HCT116 (cell line): ENCODE data around the gene VWF. TPM values are rescaled to one million over a fixed set of nuclear protein-coding genes. Genes with fewer than 3 reads are reported as not detected.

Experiments used
- ATAC-seq: fragments of 200-7000 bp; cut with Tn5 transposase; 2 replicates; pipeline ENCODE4 v1.9.1; 2020; ENCODE audit warnings: mild to moderate bottlenecking, moderate library complexity
- BruUV-seq: library from RNA; stranded (reverse); fragments of 400-500 nt; replicated peaks from 2 replicates; lab custom pipeline; 2021; lab: Mats Ljungman, UMichigan
- CTCF ChIA-PET: fragments of 300-600 bp; sonication (Branson Sonifier 250); formaldehyde crosslinking; loops from one replicate; lab custom pipeline; 2021; ENCODE audit warnings: antibody characterized with exemption; lab: Charles Lee
- POLR2A ChIA-PET: fragments of 300-600, 350-600 bp; sonication (Branson Sonifier 250); formaldehyde crosslinking; loops from one replicate; lab custom pipeline; 2021; ENCODE audit warnings: antibody characterized with exemption; lab: Charles Lee
- RAD21 ChIA-PET, 2 experiments: fragments of 300-600 bp; sonication (Branson Sonifier 250); formaldehyde crosslinking; loops; one replicate each; lab custom pipeline; 2023; ENCODE audit warnings: low total read pairs in 2 of 2; ENCODE audit not compliant: uncharacterized antibody in 2 of 2, unreplicated experiment in 2 of 2, low non-redundant PET in 1 of 2; lab: Charles Lee
- DNase-seq: peaks from one replicate; pipeline ENCODE4 v3.0.0-alpha.2; 2010; ENCODE audit warnings: low read depth, low spot score
- H2AFZ ChIP-seq: fragments of 200-600 bp; shearing (Covaris generic), sonication (generic); 2 replicates; pipeline ENCODE4 v1.6.1; 2017; ENCODE audit warnings: low read depth, mixed run types, mixed read lengths, antibody characterized with exemption, low read length; ENCODE audit not compliant: poor library complexity, severe bottlenecking
- H3K27ac ChIP-seq: 2 replicates; pipeline ENCODE4 v1.5.1; 2012; ENCODE audit warnings: low read depth, low read length
- H3K27me3 ChIP-seq: fragments of 200-600 bp; sonication (generic); 2 replicates; pipeline ENCODE4 v1.6.1; 2016; ENCODE audit warnings: mixed run types, low read length, mixed read lengths; ENCODE audit not compliant: insufficient read depth
- H3K36me3 ChIP-seq, 2 experiments: fragments of 200-500 bp in 1 of 2; fragments of 200-600 bp in 1 of 2; sonication (Bioruptor generic) in 1 of 2; sonication (generic) in 1 of 2; 2 replicates each; pipeline versions ENCODE4 v1.5.1 to v1.6.1; 2014 to 2016; ENCODE audit warnings: low read length in 2 of 2, inconsistent platforms in 1 of 2, mixed read lengths in 1 of 2, mixed run types in 1 of 2; ENCODE audit not compliant: insufficient read depth in 2 of 2, control insufficient read depth in 1 of 2
- H3K4me1 ChIP-seq, 2 experiments: fragments of 200-600 bp in 1 of 2; sonication (generic) in 1 of 2; 2 replicates each; pipeline versions ENCODE4 v1.5.1 to v1.6.1; 2012 to 2017; ENCODE audit warnings: low read length in 2 of 2, inconsistent platforms in 1 of 2, mild to moderate bottlenecking in 1 of 2, mixed read lengths in 1 of 2, mixed run types in 1 of 2, moderate library complexity in 1 of 2; ENCODE audit not compliant: insufficient read depth in 2 of 2, control insufficient read depth in 1 of 2
- H3K4me2 ChIP-seq: fragments of 200-600 bp; sonication (generic); 2 replicates; pipeline ENCODE4 v1.6.1; 2017; ENCODE audit warnings: mixed run types, low read length, mixed read lengths
- H3K4me3 ChIP-seq, 2 experiments: fragments of 200-600 bp in 1 of 2; sonication (generic) in 1 of 2; replicated peaks in 1 of 2; 2 replicates each; pipeline ENCODE4 v1.5.1; 2011 to 2016; ENCODE audit warnings: low read length in 2 of 2, control low read depth in 1 of 2, low read depth in 1 of 2, mild to moderate bottlenecking in 1 of 2, mixed read lengths in 1 of 2, mixed run types in 1 of 2
- H3K79me2 ChIP-seq: fragments of 200-600 bp; sonication (generic); 2 replicates; pipeline ENCODE4 v1.6.1; 2017; ENCODE audit warnings: mild to moderate bottlenecking, mixed run types, low read length, moderate library complexity, mixed read lengths; ENCODE audit not compliant: insufficient read depth
- H3K9ac ChIP-seq: fragments of 200-600 bp; sonication (generic); 2 replicates; pipeline ENCODE4 v1.6.1; 2016; ENCODE audit warnings: low read length, mixed read lengths
- H3K9me2 ChIP-seq: fragments of 200-600 bp; sonication (generic), shearing (Covaris generic); 2 replicates; pipeline ENCODE4 v1.6.1; 2017; ENCODE audit warnings: mixed run types, mild to moderate bottlenecking, moderate library complexity; ENCODE audit not compliant: insufficient read depth
- H3K9me3 ChIP-seq, 2 experiments: fragments of 200-500 bp in 1 of 2; fragments of 200-600 bp in 1 of 2; sonication (Bioruptor generic) in 1 of 2; sonication (generic) in 1 of 2; 2 replicates each; pipeline ENCODE4 v1.6.1; 2014 to 2017; ENCODE audit warnings: low read length in 2 of 2, mixed read lengths in 2 of 2, inconsistent platforms in 1 of 2, low read depth in 1 of 2, mild to moderate bottlenecking in 1 of 2, mixed run types in 1 of 2, moderate library complexity in 1 of 2; ENCODE audit not compliant: control insufficient read depth in 1 of 2, insufficient read depth in 1 of 2
- H4K20me1 ChIP-seq: fragments of 200-600 bp; sonication (generic), shearing (Covaris generic); 2 replicates; pipeline ENCODE4 v1.6.1; 2017; ENCODE audit warnings: mixed run types, mild to moderate bottlenecking, moderate library complexity; ENCODE audit not compliant: insufficient read depth
- CBX3 ChIP-seq: IDR thresholded peaks from 2 replicates; pipeline ENCODE4 v1.6.1; 2012; ENCODE audit warnings: low read depth
- EZH2 ChIP-seq: fragments of 200-600 bp; sonication (generic); IDR thresholded peaks from 2 replicates; pipeline ENCODE4 v1.6.1; 2017; ENCODE audit warnings: antibody characterized with exemption, mixed run types
- POLR2A ChIP-seq: IDR thresholded peaks from 2 replicates; pipeline ENCODE4 v1.7.0; 2011; ENCODE audit warnings: borderline replicate concordance; ENCODE audit not compliant: insufficient read depth, insufficient read length; ENCODE audit errors: extremely low read depth
- SIN3A ChIP-seq: IDR thresholded peaks from 2 replicates; pipeline ENCODE4 v1.6.1; 2012; ENCODE audit warnings: low read depth
- SRF ChIP-seq: IDR thresholded peaks from 2 replicates; pipeline ENCODE4 v1.6.1; 2012; ENCODE audit warnings: low read depth
- TCF7L2 ChIP-seq: IDR thresholded peaks from 2 replicates; pipeline ENCODE4 v1.7.0; 2011; ENCODE audit warnings: borderline replicate concordance, inconsistent platforms; ENCODE audit not compliant: insufficient read depth, insufficient read length; ENCODE audit errors: extremely low read depth
- YY1 ChIP-seq: IDR thresholded peaks from 2 replicates; pipeline ENCODE4 v1.6.1; 2011; ENCODE audit warnings: low read length, low read depth, moderate library complexity, mild to moderate bottlenecking; ENCODE audit not compliant: insufficient replicate concordance; ENCODE audit errors: extremely low read depth
- ZNF274 ChIP-seq: fragments of 200-500 bp; sonication (Bioruptor generic); IDR thresholded peaks from 2 replicates; pipeline ENCODE4 v1.6.1; 2014; ENCODE audit warnings: mild to moderate bottlenecking, low read depth, low read length, inconsistent platforms
- intact Hi-C: fragments of 100-400 bp; cut with micrococcal nuclease; formaldehyde crosslinking; loops from 2 replicates; pipeline ENCODE4 v1.10.0; 2022
- total RNA-seq: library from RNA; stranded (reverse); gene quantifications from one replicate; pipeline ENCODE4 v1.2.1, GENCODE V29; 2021; ENCODE audit not compliant: unreplicated experiment
- TF ChIP-seq, protein P1 (sequence below): IDR thresholded peaks from 2 replicates; pipeline ENCODE4 v1.6.1; 2012
- TF ChIP-seq, protein P2 (sequence below): IDR thresholded peaks from 2 replicates; pipeline ENCODE4 v1.6.1; 2012
- TF ChIP-seq, protein P3 (sequence below): IDR thresholded peaks from 2 replicates; pipeline ENCODE4 v1.6.1; 2011; ENCODE audit warnings: mild to moderate bottlenecking, low read length, moderate library complexity; ENCODE audit not compliant: insufficient replicate concordance; ENCODE audit errors: extremely low read depth
- TF ChIP-seq, protein P4 (sequence below), 3 experiments: fragments of 200-600 bp in 1 of 3; sonication (generic) in 1 of 3; IDR thresholded peaks in 2 of 3; conservative IDR thresholded peaks in 1 of 3; 2 replicates each; pipeline ENCODE4 v1.5.1; 2012 to 2017; ENCODE audit warnings: low read depth in 2 of 3, low read length in 2 of 3, antibody characterized with exemption in 1 of 3, borderline replicate concordance in 1 of 3, control low read depth in 1 of 3, mild to moderate bottlenecking in 1 of 3, mixed read lengths in 1 of 3, mixed run types in 1 of 3, moderate library complexity in 1 of 3; ENCODE audit not compliant: insufficient read depth in 1 of 3

VWF gene
- total RNA-seq, 1 experiment from 2014 or later, result 0.57 TPM

DNA sequence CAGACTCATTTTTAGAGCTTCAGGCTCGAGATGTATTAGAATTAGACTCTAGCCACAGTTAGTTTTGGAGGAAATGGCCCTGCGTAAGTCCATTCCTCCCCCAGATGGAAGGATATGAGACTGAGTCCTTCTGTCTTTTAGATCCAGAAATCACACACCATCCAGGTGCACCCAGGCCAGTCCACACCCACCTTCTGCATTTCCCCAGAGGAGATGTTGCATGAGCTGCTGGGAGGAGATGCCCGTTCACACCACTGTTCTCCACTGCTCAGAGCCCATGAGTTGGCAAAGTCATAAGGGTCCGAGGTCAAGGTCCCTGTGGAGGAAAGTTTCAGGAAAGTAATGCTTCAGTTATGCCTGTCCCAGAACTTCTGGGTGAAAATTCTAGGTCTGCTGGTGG is 29.2 kb downstream of the VWF start:
- CTCF ChIA-PET, result no interaction called here
- DNase-seq (no peak), ATAC-seq (no peak)
- Histone ChIP-seq H3K4me2 (no peak overlapping the region), H3K9me3 (no peaks in the 10 kb centered on the region), H3K36me3 (no peaks in the 10 kb centered on the region), H3K27me3 (no peaks in the 10 kb centered on the region), H3K9ac (no peak overlapping the region), H3K9me2 (no peaks in the 10 kb centered on the region), H3K79me2 (no peaks in the 10 kb centered on the region), H4K20me1 (no peaks in the 10 kb centered on the region), H3K4me3 (no peak overlapping the region), H3K4me1 (peaks cover 19 to 45% of the 10 kb centered on the region in 2 experiments), H2AFZ (no peak overlapping the region), H3K27ac (no peak overlapping the region)
- RAD21 ChIA-PET, result no interaction called here
- intact Hi-C loops, result no loop called here
- no TSS peak for BruUV-seq
- POLR2A ChIA-PET, result no interaction called here
- TF ChIP-seq, protein P1, sequence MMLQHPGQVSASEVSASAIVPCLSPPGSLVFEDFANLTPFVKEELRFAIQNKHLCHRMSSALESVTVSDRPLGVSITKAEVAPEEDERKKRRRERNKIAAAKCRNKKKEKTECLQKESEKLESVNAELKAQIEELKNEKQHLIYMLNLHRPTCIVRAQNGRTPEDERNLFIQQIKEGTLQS, result no peak
- TF ChIP-seq SIN3A (no peak), CBX3 (no peak), EZH2 (no peak), TCF7L2 (no peak), SRF (no peak), POLR2A (no peak), ZNF274 (no peak), YY1 (no peak)
- TF ChIP-seq, protein P2, sequence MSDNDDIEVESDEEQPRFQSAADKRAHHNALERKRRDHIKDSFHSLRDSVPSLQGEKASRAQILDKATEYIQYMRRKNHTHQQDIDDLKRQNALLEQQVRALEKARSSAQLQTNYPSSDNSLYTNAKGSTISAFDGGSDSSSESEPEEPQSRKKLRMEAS, result no peak
- TF ChIP-seq, protein P3, sequence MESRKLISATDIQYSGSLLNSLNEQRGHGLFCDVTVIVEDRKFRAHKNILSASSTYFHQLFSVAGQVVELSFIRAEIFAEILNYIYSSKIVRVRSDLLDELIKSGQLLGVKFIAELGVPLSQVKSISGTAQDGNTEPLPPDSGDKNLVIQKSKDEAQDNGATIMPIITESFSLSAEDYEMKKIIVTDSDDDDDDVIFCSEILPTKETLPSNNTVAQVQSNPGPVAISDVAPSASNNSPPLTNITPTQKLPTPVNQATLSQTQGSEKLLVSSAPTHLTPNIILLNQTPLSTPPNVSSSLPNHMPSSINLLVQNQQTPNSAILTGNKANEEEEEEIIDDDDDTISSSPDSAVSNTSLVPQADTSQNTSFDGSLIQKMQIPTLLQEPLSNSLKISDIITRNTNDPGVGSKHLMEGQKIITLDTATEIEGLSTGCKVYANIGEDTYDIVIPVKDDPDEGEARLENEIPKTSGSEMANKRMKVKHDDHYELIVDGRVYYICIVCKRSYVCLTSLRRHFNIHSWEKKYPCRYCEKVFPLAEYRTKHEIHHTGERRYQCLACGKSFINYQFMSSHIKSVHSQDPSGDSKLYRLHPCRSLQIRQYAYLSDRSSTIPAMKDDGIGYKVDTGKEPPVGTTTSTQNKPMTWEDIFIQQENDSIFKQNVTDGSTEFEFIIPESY, result no peak
- TF ChIP-seq, protein P4, sequence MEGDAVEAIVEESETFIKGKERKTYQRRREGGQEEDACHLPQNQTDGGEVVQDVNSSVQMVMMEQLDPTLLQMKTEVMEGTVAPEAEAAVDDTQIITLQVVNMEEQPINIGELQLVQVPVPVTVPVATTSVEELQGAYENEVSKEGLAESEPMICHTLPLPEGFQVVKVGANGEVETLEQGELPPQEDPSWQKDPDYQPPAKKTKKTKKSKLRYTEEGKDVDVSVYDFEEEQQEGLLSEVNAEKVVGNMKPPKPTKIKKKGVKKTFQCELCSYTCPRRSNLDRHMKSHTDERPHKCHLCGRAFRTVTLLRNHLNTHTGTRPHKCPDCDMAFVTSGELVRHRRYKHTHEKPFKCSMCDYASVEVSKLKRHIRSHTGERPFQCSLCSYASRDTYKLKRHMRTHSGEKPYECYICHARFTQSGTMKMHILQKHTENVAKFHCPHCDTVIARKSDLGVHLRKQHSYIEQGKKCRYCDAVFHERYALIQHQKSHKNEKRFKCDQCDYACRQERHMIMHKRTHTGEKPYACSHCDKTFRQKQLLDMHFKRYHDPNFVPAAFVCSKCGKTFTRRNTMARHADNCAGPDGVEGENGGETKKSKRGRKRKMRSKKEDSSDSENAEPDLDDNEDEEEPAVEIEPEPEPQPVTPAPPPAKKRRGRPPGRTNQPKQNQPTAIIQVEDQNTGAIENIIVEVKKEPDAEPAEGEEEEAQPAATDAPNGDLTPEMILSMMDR (IDR thresholded peaks at IDR 0.05 in 2 of 3, conservative IDR thresholded peaks at IDR 0.05 in 1 of 3; ENCODE audit: borderline replicate concordance in 1 of 3, insufficient read depth in 1 of 3, low read depth in 2 of 3, low read length in 2 of 3), result no peak
